Nucleus accumbens (tissue), 56 donors: Measurements from ENCODE around the gene AGTPBP1.
"Not testable (repeated sequence)": the region's sequence is repeated elsewhere in the genome, so short reads cannot be mapped to it uniquely, and the experiment has no call there.

Experiments used
- DNase-seq, 56 donors: peaks; one replicate each; lab custom pipeline; 2025; lab: John Stamatoyannopoulos, UW

The AGTPBP1 gene

DNA sequence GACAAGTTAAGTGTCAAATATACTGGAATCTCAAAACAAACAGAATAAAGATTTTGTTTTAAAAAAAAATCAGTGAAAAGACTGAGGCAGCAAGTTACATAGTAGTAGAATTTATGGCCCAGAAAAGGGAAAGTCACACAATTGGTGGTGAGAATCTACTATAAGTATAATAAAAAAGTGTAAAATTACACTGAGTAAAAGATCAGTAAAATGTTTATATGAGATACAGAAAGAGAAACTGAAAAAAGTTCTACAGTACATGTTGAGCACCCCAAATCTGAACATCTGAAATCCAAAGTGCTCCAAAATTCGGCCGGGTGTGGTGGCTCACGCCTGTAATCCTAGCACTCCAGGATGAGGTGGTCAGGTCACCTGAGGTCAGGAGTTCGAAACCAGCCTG is 15.0 kb downstream of the AGTPBP1 start:
- no peak for DNase-seq

DNA sequence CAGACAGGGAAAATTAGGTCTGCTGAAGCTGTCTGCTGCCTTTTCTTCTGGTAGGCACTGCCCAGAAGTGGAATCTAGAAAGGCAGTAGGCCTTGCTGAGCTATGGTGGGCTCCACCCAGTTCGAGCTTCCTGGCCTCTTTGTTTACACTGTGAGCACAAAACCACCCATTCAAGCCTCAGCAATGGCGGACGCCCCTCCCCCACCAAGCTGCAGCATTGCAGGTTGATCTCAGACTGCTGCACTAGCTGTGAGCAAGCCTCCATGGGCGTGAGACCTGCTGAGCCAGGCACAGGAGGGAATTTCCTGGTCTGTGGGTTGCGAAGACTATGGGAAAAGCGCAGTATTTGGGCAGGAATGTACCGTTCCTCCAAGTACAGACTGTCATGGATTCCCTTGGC is 18.5 kb downstream of the AGTPBP1 start:
- DNase-seq = peak in 22 of 56 donors; percentile 2 to 63 (median 21)

DNA sequence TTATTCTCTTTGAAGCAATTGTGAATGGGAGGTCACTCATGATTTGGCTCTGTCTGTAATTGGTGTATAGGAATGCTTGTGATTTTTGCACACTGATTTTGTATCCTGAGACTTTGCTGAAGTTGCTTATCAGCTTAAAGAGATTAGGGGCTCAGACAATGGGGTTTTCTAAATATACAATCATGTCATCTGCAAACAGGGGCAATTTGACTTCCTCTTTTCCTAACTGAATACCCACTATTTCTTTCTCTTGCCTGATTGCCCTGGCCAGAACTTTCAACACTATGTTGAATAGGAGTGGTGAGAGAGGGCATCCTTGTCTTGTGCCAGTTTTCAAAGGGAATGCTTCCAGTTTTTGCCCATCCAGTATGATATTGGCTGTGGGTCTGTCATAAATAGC is 22.3 kb downstream of the AGTPBP1 start:
- DNase-seq = not testable (repeated sequence)

DNA sequence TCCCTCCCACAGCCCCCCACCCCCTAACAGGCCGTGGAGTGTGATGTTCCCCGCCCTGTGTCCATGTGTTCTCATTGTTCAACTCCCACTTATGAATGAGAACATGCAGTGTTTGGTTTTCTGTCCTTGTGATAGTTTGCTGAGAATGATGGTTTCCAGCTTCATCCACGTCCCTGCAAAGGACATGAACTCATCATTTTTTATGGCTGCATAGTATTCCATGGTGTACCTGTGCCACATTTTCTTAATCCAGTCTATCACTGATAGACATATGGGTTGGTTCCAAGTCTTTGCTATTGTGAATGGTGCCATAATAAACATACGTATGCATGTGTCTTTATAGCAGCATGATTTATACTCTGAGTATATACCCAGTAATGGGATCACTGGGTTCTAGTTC is 23.9 kb downstream of the AGTPBP1 start:
- not testable (repeated sequence) for DNase-seq

- no peak for DNase-seq
Observed at GRCh38 chr9:85717220-85717619, 24.5 kb downstream of the AGTPBP1 start.

DNA sequence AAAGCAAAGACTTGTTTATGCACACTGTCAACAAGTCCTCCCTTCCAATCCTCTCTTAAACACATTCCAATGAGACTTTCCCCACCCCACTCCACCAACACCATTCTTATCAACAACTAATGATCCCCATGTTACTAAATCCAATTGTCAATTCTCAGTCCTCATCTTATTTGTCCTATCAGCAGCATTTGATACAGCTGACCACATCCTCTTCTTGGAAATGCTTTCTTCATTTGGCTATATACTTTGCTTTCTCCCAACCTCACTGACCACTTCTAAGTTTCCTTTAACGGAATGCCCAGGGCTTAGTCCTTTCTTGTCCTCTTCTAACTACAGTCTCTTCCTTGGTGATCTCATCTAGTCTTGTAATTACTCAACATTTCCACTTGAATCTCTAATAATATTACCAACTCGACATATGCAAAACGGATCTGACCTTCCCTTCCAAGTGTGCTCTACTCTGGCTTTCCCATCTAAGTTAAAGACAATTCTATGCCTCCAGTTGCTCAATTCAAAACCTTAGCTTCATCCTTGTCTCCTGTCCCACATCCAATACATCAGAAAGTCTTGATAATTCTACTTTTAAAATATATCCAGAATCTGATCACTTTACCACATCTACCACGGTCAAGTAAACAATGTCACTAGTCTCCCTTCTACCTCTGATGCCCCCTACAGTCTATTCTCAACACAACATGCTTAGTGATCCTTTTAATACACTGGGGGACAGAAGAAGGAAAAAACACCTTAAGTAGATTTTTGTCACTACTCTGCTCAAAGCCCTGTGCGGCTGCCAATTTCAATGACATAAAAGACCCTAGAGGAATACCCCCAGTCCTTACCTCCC is 25.5 kb downstream of the AGTPBP1 start:
- DNase-seq = no peak

DNA sequence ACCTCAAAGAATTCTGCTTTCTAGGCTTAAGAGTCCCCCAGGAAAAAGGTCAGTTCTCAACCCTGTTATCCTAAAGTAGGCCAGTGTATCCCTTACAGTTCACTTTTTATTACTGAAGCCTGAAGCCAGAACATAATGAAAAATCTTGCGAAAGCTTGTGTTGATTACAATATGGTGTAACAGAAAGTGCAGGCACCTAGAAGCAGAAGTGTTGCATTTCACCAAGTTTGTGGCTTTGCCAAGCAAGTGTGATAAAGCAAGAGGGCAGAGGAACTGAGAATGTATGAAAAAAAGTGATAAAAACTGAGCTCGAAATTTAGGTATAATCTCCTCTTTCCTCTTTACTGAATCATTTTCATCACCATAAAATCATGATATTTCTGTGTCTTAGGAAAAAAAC is 26.2 kb downstream of the AGTPBP1 start:
- DNase-seq = no peak

DNA sequence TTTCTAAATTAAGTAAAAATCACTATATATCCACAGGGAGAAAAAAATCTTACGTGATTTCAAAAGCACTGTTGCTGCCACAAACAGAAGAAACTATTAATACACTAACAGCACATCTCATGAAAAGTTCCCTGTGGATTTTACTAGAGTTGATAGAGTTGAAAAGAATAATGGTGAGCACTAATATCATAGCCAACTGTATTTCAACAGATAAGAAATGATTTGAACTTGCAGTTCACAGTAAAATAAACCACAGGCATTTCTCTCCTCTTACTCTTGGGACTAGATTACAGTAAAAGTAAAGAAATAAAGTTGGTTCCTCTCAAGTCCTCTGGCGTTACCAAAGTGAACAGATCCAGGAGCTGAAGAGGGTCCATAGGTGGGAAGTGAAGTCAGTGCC is 27.9 kb downstream of the AGTPBP1 start:
- DNase-seq = no peak

GRCh38 chr9:85704744-85705143 is 37.0 kb downstream of the AGTPBP1 start:
- DNase-seq = no peak

GRCh38 chr9:85703398-85703797 is 38.4 kb downstream of the AGTPBP1 start:
- DNase-seq = no peak

GRCh38 chr9:85702726-85703289 is 38.9 kb downstream of the AGTPBP1 start:
- DNase-seq = peak in 2 of 56 donors; percentile 0 to 7

DNA sequence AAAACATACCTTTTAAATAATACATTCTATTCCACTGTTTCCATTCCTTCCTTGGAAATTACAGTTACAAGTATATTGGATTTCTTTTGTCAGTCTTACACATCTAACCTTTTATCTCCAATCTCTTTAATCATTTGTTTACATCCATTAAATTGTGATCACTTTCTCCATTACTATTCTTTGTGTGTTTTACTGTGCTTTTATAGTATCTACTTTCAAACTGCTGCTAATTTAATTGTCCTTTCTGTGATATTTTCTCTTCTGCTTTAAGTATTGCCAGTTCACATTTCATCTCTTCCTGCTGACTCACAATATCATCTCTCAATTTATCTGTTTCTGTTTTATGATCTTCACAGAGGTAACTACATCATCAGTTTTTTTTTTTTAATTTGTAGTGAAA is 39.6 kb downstream of the AGTPBP1 start:
- no peak for DNase-seq

GRCh38 chr9:85700330-85700729 is 41.4 kb downstream of the AGTPBP1 start:
- DNase-seq = no peak

DNA sequence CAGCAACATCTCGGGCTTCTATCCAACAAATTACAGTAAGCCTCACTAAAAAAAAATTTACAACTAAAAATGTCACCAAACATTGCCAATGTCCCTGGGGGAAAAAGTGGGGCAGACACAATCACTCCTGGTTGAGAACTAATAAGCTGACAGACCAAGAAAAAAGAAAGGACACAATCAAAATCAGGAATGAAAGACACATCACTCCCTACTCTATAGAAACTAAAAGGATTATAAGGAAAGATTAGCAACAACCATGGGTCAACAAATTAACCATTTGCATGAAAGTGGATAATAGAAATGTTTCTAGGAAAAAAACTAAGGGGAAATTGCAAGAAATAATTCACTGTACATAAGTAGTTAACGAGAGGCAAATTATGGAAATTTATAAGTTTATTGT is 53.4 kb downstream of the AGTPBP1 start:
- no peak for DNase-seq

DNA sequence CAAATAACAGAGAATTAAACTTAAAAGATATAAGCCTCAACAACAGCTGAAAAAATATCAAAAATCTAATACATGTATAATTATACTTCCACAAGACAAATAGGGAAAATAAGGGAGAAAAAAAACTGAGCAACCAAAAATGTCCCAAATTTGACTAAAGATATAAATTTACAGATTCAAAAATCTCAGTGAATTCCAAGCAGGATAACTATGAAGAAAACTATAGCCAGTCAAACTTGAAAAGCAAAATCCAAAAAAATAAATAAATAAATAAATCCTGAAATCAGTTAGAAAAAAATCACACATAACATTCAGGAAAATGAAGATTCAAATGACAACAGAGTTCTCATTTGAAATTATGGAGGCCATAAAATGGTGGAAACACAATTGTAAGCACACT is 56.7 kb downstream of the AGTPBP1 start:
- no peak for DNase-seq

- DNase-seq = no peak
Observed at GRCh38 chr9:85676790-85677189, 65.0 kb downstream of the AGTPBP1 start.

DNA sequence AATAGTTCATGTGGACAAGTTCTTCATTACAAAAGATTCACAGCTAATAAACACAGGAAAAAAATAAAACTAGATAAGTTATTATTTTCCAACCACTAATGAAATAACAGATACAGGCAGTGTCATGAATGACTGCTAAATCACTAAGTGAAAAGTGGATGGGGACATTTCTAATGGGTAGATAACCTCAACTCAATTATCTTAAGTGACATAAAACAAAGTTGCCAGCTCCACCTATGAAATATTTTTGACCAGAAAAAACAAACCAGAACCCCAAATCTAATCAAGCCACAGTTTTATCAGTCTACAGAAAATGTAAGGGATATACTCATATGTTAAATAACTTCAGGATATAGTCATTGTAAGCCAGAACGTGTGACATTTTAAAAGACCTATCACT is 74.4 kb downstream of the AGTPBP1 start:
- DNase-seq = no peak

DNA sequence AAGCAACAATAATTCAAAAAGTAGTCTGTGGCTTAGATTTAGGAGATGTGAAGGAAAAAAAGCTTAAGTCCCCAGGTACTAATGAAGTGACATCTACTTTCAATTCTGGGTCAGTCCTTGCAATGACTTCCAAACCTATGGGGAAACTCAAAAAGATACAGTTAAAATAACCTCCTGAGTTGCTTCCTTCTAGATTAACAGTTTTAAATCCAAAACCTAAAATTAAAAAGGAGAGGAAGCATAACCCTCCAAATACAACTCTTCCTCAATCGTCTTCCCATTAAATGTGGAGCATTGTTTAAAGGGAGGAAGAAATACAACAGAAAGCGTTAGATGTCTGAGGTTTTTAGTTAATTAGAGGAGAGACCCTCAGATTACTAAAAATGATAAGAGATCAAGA is 75.7 kb downstream of the AGTPBP1 start:
- DNase-seq = no peak

- DNase-seq = no peak
Observed at GRCh38 chr9:85662573-85662972, 79.2 kb downstream of the AGTPBP1 start.

DNA sequence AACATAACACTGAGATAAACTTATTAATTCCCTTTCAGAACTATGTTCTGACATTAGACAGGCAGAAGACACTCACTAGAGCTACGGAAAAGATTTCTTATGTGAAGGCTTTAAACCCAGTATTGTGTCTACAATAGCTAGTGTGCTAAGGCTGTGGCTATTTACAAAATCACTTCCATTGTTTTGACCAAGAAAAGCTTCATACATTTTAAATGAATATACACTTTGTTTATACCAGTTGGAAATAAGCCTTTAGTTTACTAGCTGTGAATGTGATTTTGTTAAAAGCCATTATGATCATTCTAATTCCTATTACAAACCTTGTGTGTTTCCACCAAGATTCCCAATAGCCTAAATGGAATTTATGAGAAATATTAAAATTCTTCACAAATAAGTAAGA is 83.0 kb downstream of the AGTPBP1 start:
- DNase-seq = no peak

- DNase-seq = no peak
Observed at GRCh38 chr9:85653153-85653552, 88.6 kb downstream of the AGTPBP1 start.

GRCh38 chr9:85647571-85647970 is 94.2 kb downstream of the AGTPBP1 start:
- no peak for DNase-seq
